Pancreas (tissue), 10 donors: ENCODE results near the gene RAB5IF. TPM values are rescaled to one million over a fixed set of nuclear protein-coding genes. Genes with fewer than 3 reads are reported as not detected.

ENCODE experiments used
- ATAC-seq, 4 donors: fragments of 200-7000 bp; cut with Tn5 transposase; one replicate each; pipeline versions ENCODE4 v1.8.0 to v1.9.1; 2020; ENCODE audit warnings: mild to moderate bottlenecking in 4 of 4, moderate library complexity in 4 of 4
- DNase-seq, 6 donors: peaks; one replicate each; pipeline ENCODE4 v3.0.0-alpha.2; 2020
- FAIRE-seq: peaks from 2 replicates; lab custom pipeline; 2012; peaks lifted over from hg19 to GRCh38; lab: Jason Lieb, UNC
- H3K27ac ChIP-seq, 4 donors: fragments of 200-600 bp; sonication (generic); 1 replicate in 3 of 4; 2 replicates in 1 of 4; pipeline versions ENCODE4 v1.5.0 to v1.8.0; 2020
- H3K27me3 ChIP-seq, 4 donors: fragments of 200-600 bp; one replicate each; pipeline ENCODE4 v1.8.0; 2021
- H3K36me3 ChIP-seq, 3 donors: fragments of 200-600 bp; sonication (generic) in 1 of 3; one replicate each; pipeline versions ENCODE4 v1.5.0 to v1.8.0; 2020 to 2021
- H3K4me1 ChIP-seq, 3 donors: fragments of 200-600 bp; one replicate each; pipeline ENCODE4 v1.8.0; 2021
- H3K4me3 ChIP-seq, 4 donors: fragments of 200-600 bp; sonication (generic) in 2 of 4; one replicate each; pipeline versions ENCODE4 v1.5.0 to v1.8.0; 2020 to 2021
- H3K9me3 ChIP-seq, 4 donors: fragments of 200-600 bp; one replicate each; pipeline ENCODE4 v1.8.0; 2021
- CTCF ChIP-seq, 4 donors: fragments of 200-600 bp; sonication (generic) in 3 of 4; IDR thresholded peaks; one replicate each; pipeline versions ENCODE4 v1.5.0 to v1.8.0; 2021; ENCODE audit warnings: antibody characterized with exemption in 4 of 4
- WGBS, 2 donors: extraction: QIAGEN DNeasy Blood & Tissue Kit; methylation state at CpG; one replicate each; pipeline ENCODE4 v1.1.7; 2013; 5-methylcytosine and 5-hydroxymethylcytosine counted together
- intact Hi-C, 3 donors: fragments of 100-400 bp; cut with DNase I; formaldehyde crosslinking; loops; one replicate each; pipeline versions ENCODE4 v1.11.1 to v1.14.2; 2022
- polyA plus RNA-seq, 2 donors: library from polyadenylated mRNA; stranded (reverse); fragments of 200-250 nt; gene quantifications; one replicate each; pipeline ENCODE4 v1.2.3, GENCODE V29; 2013
- total RNA-seq, 6 donors: library from RNA; stranded (reverse); fragmentation: NEBNext Ultra II Directional in 4 of 6; extraction: Animal tissue kit (Norgen Biotek cat#: 25700) in 4 of 6; gene quantifications; one replicate each; pipeline versions ENCODE4 v1.2.1 to v1.2.4, GENCODE V29; 2021 to 2023
- donor health status: healthy with polysubstance abuse.
- donor health status: DM: no; HTN: no; CAD: no; lungs with moderate emphysema.
- donor health status: DM: no; HTN: no; CAD: no.
- donor health status: control.
- donor health status: control.
- donor health status: Bipolar disorder and iron deficiency.
- donor health status: DM: yes; HTN: yes; CAD: no.
- donor health status: DM: no; HTN: no; CAD: no.
- donor health status: DM: no; HTN: no; CAD: no.
- donor health status: DM: yes; HTN: yes; CAD: no.

Gene RAB5IF
- total and polyA plus RNA-seq, 8 donors, result 22.2 to 45.1 (median 30.0) TPM

GRCh38 chr20:36578356-36579041 is 27.1 kb upstream of the RAB5IF start:
- intact Hi-C loops, result no loop called here
- WGBS, 2 donors, result 97 to 99% methylated on average over 15 of the region's 15 CpGs
- Histone ChIP-seq H3K4me1 (peaks cover 6% of the 10 kb centered on the region in 3 donors), H3K9me3 (no peaks in the 10 kb centered on the region), H3K27ac (no peak overlapping the region), H3K27me3 (no peaks in the 10 kb centered on the region), H3K4me3 (no peak overlapping the region), H3K36me3 (peaks cover 0 to 24% (median 0%) of the 10 kb centered on the region in 3 donors)
- DNase-seq (no peak), ATAC-seq (no peak), FAIRE-seq (no peak)
- TF ChIP-seq CTCF (IDR thresholded peaks at IDR 0.05), result no peak

GRCh38 chr20:36579996-36580545 is 25.5 kb upstream of the RAB5IF start:
- H3K9me3 ChIP-seq, result no peaks in the 10 kb centered on the region
- 85 to 89% methylated on average over 2 of the region's 2 CpGs for WGBS, 2 donors
- H3K27me3 ChIP-seq, result no peaks in the 10 kb centered on the region
- peaks cover 0 to 24% (median 0%) of the 10 kb centered on the region in 3 donors for H3K36me3 ChIP-seq
- H3K27ac ChIP-seq, result no peak overlapping the region
- no peak for DNase-seq
- intact Hi-C loops, result no loop called here
- no peak overlapping the region for H3K4me3 ChIP-seq
- TF ChIP-seq CTCF (IDR thresholded peaks at IDR 0.05), result no peak
- peaks cover 6% of the 10 kb centered on the region in 3 donors for H3K4me1 ChIP-seq
- no peak for ATAC-seq
- no peak for FAIRE-seq

GRCh38 chr20:36582322-36582721 is 23.3 kb upstream of the RAB5IF start:
- H3K36me3 ChIP-seq, result peaks cover 0 to 24% (median 0%) of the 10 kb centered on the region in 3 donors
- no peak for FAIRE-seq
- 80 to 92% methylated on average over 4 of the region's 4 CpGs for WGBS, 2 donors

GRCh38 chr20:36582821-36583220 is 22.8 kb upstream of the RAB5IF start:
- no peak for DNase-seq
- H3K36me3 ChIP-seq, result peaks cover 0 to 24% (median 0%) of the 10 kb centered on the region in 3 donors
- intact Hi-C loops, result no loop called here
- ATAC-seq, result no peak
- TF ChIP-seq CTCF (IDR thresholded peaks at IDR 0.05), result no peak
- FAIRE-seq, result no peak
- WGBS, 2 donors, result 94% methylated on average over 4 of the region's 4 CpGs
- H3K4me3 ChIP-seq, result no peak overlapping the region
- no peaks in the 10 kb centered on the region for H3K9me3 ChIP-seq
- H3K4me1 ChIP-seq, result no peaks in the 10 kb centered on the region
- H3K27me3 ChIP-seq, result no peaks in the 10 kb centered on the region
- no peak overlapping the region for H3K27ac ChIP-seq

More at GRCh38 chr20:36582322-36582721, 23.3 kb upstream of the RAB5IF start:
- H3K27ac ChIP-seq, result no peak overlapping the region
- intact Hi-C loops, result no loop called here
- no peak overlapping the region for H3K4me3 ChIP-seq
- no peaks in the 10 kb centered on the region for H3K27me3 ChIP-seq
- TF ChIP-seq CTCF (IDR thresholded peaks at IDR 0.05), result no peak
- DNase-seq (no peak), ATAC-seq (no peak)
- no peaks in the 10 kb centered on the region for H3K9me3 ChIP-seq
- H3K4me1 ChIP-seq, result no peaks in the 10 kb centered on the region

- no peaks in the 10 kb centered on the region for H3K27me3 ChIP-seq
- no peak overlapping the region for H3K27ac ChIP-seq
- DNase-seq, result no peak
- H3K36me3 ChIP-seq, result peaks cover 0 to 22% (median 0%) of the 10 kb centered on the region in 3 donors
- 87 to 88% methylated on average over 2 of the region's 2 CpGs for WGBS, 2 donors
- H3K9me3 ChIP-seq, result no peaks in the 10 kb centered on the region
- no peaks in the 10 kb centered on the region for H3K4me1 ChIP-seq
- no peak for FAIRE-seq
- no peak overlapping the region for H3K4me3 ChIP-seq
- intact Hi-C loops, result no loop called here
- no peak for ATAC-seq
- TF ChIP-seq CTCF (IDR thresholded peaks at IDR 0.05), result no peak
Observed at GRCh38 chr20:36584018-36584481, 21.5 kb upstream of the RAB5IF start.
